Measurements from ENCODE around the gene AHDC1.

AHDC1 gene

GRCh38 chr1:27559466-27560030, 44.4 kb downstream of the AHDC1 start:
- TF ChIP-seq CTCF (IDR thresholded peaks at IDR 0.05; ENCODE audit: low read depth, low read length) = no peak
- DNase-seq (ENCODE audit: extremely low read depth, low read depth) = no peak

GRCh38 chr1:27557596-27558340, 46.2 kb downstream of the AHDC1 start:
- no peak for DNase-seq (ENCODE audit: extremely low read depth, low read depth)
- TF ChIP-seq CTCF (IDR thresholded peaks at IDR 0.05; ENCODE audit: low read depth, low read length) = no peak

- TF ChIP-seq CTCF (IDR thresholded peaks at IDR 0.05; ENCODE audit: low read depth, low read length) = peak; percentile 91
- DNase-seq (ENCODE audit: extremely low read depth, low read depth) = peak; percentile 89
Observed at GRCh38 chr1:27556781-27557595, 47.0 kb downstream of the AHDC1 start.

- DNase-seq (ENCODE audit: extremely low read depth, low read depth) = no peak
- no peak for TF ChIP-seq CTCF (IDR thresholded peaks at IDR 0.05; ENCODE audit: low read depth, low read length)
Observed at GRCh38 chr1:27556435-27556780, 47.5 kb downstream of the AHDC1 start.

- TF ChIP-seq CTCF (IDR thresholded peaks at IDR 0.05; ENCODE audit: low read depth, low read length) = no peak
- no peak for DNase-seq (ENCODE audit: extremely low read depth, low read depth)
Observed at GRCh38 chr1:27555700-27556424, 48.1 kb downstream of the AHDC1 start.

- no peak for TF ChIP-seq CTCF (IDR thresholded peaks at IDR 0.05; ENCODE audit: low read depth, low read length)
- DNase-seq (ENCODE audit: extremely low read depth, low read depth) = no peak
Observed at GRCh38 chr1:27554759-27555699, 48.9 kb downstream of the AHDC1 start.

All from AG09319 (cell line).